Right lobe of liver (tissue), 4 donors: ENCODE measurements around the gene IKZF2.

Experiments
- CTCF ChIP-seq, 4 donors: fragments of 200-600 bp in 3 of 4; fragments of 450-650 bp in 1 of 4; IDR thresholded peaks; one replicate each; pipeline versions ENCODE4 v1.5.1 to v1.8.0; 2016 to 2022; ENCODE audit warnings: antibody characterized with exemption in 4 of 4, mild to moderate bottlenecking in 2 of 4
- POLR2A ChIP-seq: fragments of 450-650 bp; IDR thresholded peaks from one replicate; pipeline ENCODE4 v1.6.1; 2017; ENCODE audit warnings: antibody characterized with exemption, mild to moderate bottlenecking
- donor health status: DM: no; HTN: no; CAD: no.
- donor health status: DM: no; HTN: no; CAD: no.
- donor health status: DM: no; HTN: yes; CAD: no.

- TF ChIP-seq CTCF (IDR thresholded peaks at IDR 0.05) (no peak), POLR2A (no peak)
Observed at GRCh38 chr2:213189001-213189899, 37.8 kb upstream of the IKZF2 start.
